GM12878 (cell line): ENCODE measurements around the gene LEF1. TPM values are rescaled to one million over a fixed set of nuclear protein-coding genes. Genes with fewer than 3 reads are reported as not detected.

Experiments
- ATAC-seq: fragments of 200-7000 bp; cut with Tn5 transposase; 3 replicates; pipeline ENCODE4 v1.9.1; 2020; ENCODE audit warnings: mild to moderate bottlenecking, moderate library complexity
- BruUV-seq: library from RNA; stranded (reverse); fragments of 400-500 nt; replicated peaks from 2 replicates; lab custom pipeline; 2021; lab: Mats Ljungman, UMichigan
- CTCF ChIA-PET: fragments of 300-600 bp; sonication (Branson Sonifier 250); formaldehyde crosslinking; extraction: SDS; loops from one replicate; lab custom pipeline; 2021; ENCODE audit warnings: inconsistent platforms; lab: Yijun Ruan, JAX
- POLR2A ChIA-PET: fragments of 350-600 bp; formaldehyde crosslinking; extraction: SDS; loops from one replicate; lab custom pipeline; 2021; ENCODE audit warnings: inconsistent platforms; lab: Charles Lee
- RAD21 ChIA-PET: fragments of 300-600 bp; sonication (Branson Sonifier 250); formaldehyde crosslinking; loops from one replicate; lab custom pipeline; 2023; ENCODE audit warnings: antibody characterized with exemption; ENCODE audit not compliant: unreplicated experiment; lab: Charles Lee
- SMC1A ChIA-PET: fragments of 300-600 bp; sonication (Branson Sonifier 250); formaldehyde crosslinking; loops from one replicate; lab custom pipeline; 2023; ENCODE audit not compliant: unreplicated experiment, uncharacterized antibody; lab: Charles Lee
- DNase-seq: peaks from one replicate; pipeline ENCODE4 v3.0.0-alpha.2; 2011; ENCODE audit warnings: low read depth, low spot score
- FAIRE-seq: peaks from 3 replicates; lab custom pipeline; 2011; peaks lifted over from hg19 to GRCh38; lab: Jason Lieb, UNC
- H2AFZ ChIP-seq: 2 replicates; pipeline ENCODE4 v1.6.0; 2011; ENCODE audit warnings: low read depth, low read length, control low read depth; ENCODE audit not compliant: control insufficient read depth
- H3K27ac ChIP-seq: 2 replicates; pipeline ENCODE4 v1.5.1; 2011; ENCODE audit warnings: control low read depth; ENCODE audit not compliant: control insufficient read depth, insufficient read depth
- H3K27me3 ChIP-seq, 2 experiments: replicated peaks in 1 of 2; 2 replicates each; pipeline versions ENCODE4 v1.6.0 to v1.6.1; 2011; ENCODE audit warnings: low read length in 1 of 2; ENCODE audit not compliant: control insufficient read depth in 2 of 2, insufficient read depth in 2 of 2
- H3K36me3 ChIP-seq, 2 experiments: 2 replicates each; pipeline ENCODE4 v1.5.1; 2011; ENCODE audit warnings: low read length in 1 of 2; ENCODE audit not compliant: control insufficient read depth in 2 of 2, insufficient read depth in 2 of 2
- H3K4me1 ChIP-seq: 2 replicates; pipeline ENCODE4 v1.6.1; 2011; ENCODE audit warnings: mild to moderate bottlenecking, low read length, moderate library complexity, mixed read lengths; ENCODE audit not compliant: control insufficient read depth, insufficient read depth
- H3K4me2 ChIP-seq: 2 replicates; pipeline ENCODE4 v1.6.0; 2011; ENCODE audit warnings: control low read depth; ENCODE audit not compliant: control insufficient read depth, insufficient read depth
- H3K4me3 ChIP-seq: fragments of 200-600 bp; sonication (generic); 2 replicates; pipeline ENCODE4 v1.5.1; 2016
- H3K79me2 ChIP-seq: 2 replicates; pipeline ENCODE4 v1.6.0; 2011; ENCODE audit warnings: low read length; ENCODE audit not compliant: control insufficient read depth, insufficient read depth
- H3K9ac ChIP-seq: 2 replicates; pipeline ENCODE4 v1.8.0; 2011; ENCODE audit warnings: low read length, control low read depth, mixed read lengths; ENCODE audit not compliant: control insufficient read depth, insufficient read depth
- H3K9me3 ChIP-seq: replicated peaks from 3 replicates; pipeline ENCODE4 v1.5.1; 2011; ENCODE audit warnings: mild to moderate bottlenecking, low read length; ENCODE audit not compliant: control insufficient read depth, insufficient read depth
- H4K20me1 ChIP-seq: 2 replicates; pipeline ENCODE4 v1.6.0; 2011; ENCODE audit not compliant: control insufficient read depth, insufficient read depth
- BMI1 ChIP-seq: fragments of 450-650 bp; IDR thresholded peaks from 2 replicates; pipeline ENCODE4 v1.6.1; 2016; ENCODE audit warnings: mild to moderate bottlenecking, moderate library complexity, borderline replicate concordance
- CREB1 ChIP-seq: IDR thresholded peaks from 2 replicates; pipeline ENCODE4 v1.6.1; 2012; ENCODE audit warnings: low read depth, mild to moderate bottlenecking, inconsistent platforms
- NFYB ChIP-seq: IDR thresholded peaks from 2 replicates; pipeline ENCODE4 v1.6.1; 2011; ENCODE audit warnings: low read depth, mild to moderate bottlenecking, low read length, improper control_type of control experiment, moderate library complexity; ENCODE audit not compliant: insufficient read depth
- NR2C2 ChIP-seq: IDR thresholded peaks from 2 replicates; pipeline ENCODE4 v1.6.1; 2011; ENCODE audit warnings: borderline replicate concordance, low read depth; ENCODE audit not compliant: control insufficient read depth, insufficient read length
- RFX5 ChIP-seq: IDR thresholded peaks from 2 replicates; pipeline ENCODE4 v1.6.1; 2011; ENCODE audit warnings: low read depth, low read length, improper control_type of control experiment
- STAT3 ChIP-seq: IDR thresholded peaks from 2 replicates; pipeline ENCODE4 v1.6.1; 2011; ENCODE audit warnings: low read depth, low read length, improper control_type of control experiment
- YY1 ChIP-seq: IDR thresholded peaks from 2 replicates; pipeline ENCODE4 v1.6.1; 2011; ENCODE audit warnings: low read depth, mild to moderate bottlenecking, low read length
- ZZZ3 ChIP-seq: IDR thresholded peaks from 2 replicates; pipeline ENCODE4 v1.6.1; 2011; ENCODE audit warnings: low read depth; ENCODE audit not compliant: control insufficient read depth, insufficient read length
- WGBS: methylation state at CpG from one replicate; pipeline ENCODE4 v1.1.6; 2016; ENCODE audit warnings: low lambda C conversion rate; ENCODE audit not compliant: insufficient replicate concordance, insufficient coverage; ENCODE audit errors: missing lambda C conversion rate; 5-methylcytosine and 5-hydroxymethylcytosine counted together
- in situ Hi-C: fragments of 300-500 bp; cut with MboI; formaldehyde crosslinking; loops from 9 replicates; pipeline ENCODE4 v1.14.3; 2018; ENCODE audit warnings: mixed read lengths
- intact Hi-C: fragments of 100-400 bp; cut with micrococcal nuclease; formaldehyde crosslinking; loops from one replicate; pipeline ENCODE4 v1.14.2; 2022; ENCODE audit not compliant: unreplicated experiment
- polyA plus RNA-seq, 11 experiments: library from polyadenylated mRNA; depleted of rRNA in 4 of 11; unstranded in 6 of 11; stranded (reverse) in 5 of 11; fragments of >200 nt; fragmentation: Nextera tagmentation in 4 of 11; fragmentation: Illumina TruSeq in 1 of 11; extraction: Ambion mirVana in 4 of 11; extraction: Trizol in 1 of 11; gene quantifications; 1 replicate in 1 of 11; 2 replicates in 10 of 11; pipeline versions ENCODE4 v1.2.1 to v1.2.3, GENCODE V29; 2011 to 2016; ENCODE audit warnings: inconsistent platforms in 2 of 11, missing spikeins in 2 of 11, low read depth in 1 of 11
- total RNA-seq, 4 experiments: library from RNA; depleted of rRNA in 3 of 4; stranded (reverse); fragments of >200 nt in 3 of 4; fragmentation: Illumina TruSeq in 1 of 4; extraction: Trizol in 1 of 4; gene quantifications; 2 replicates each; pipeline versions ENCODE4 v1.2.1 to v1.2.3, GENCODE V29; 2013 to 2021
- TF ChIP-seq, protein P1 (sequence below): fragments of 450-650 bp; IDR thresholded peaks from 2 replicates; pipeline ENCODE4 v1.6.1; 2017; ENCODE audit warnings: mild to moderate bottlenecking, moderate library complexity
- TF ChIP-seq, protein P2 (sequence below): IDR thresholded peaks from 2 replicates; pipeline ENCODE4 v1.6.1; 2011; ENCODE audit warnings: borderline replicate concordance, low read depth, mild to moderate bottlenecking, moderate library complexity, mixed read lengths, low read length; ENCODE audit not compliant: insufficient read depth; ENCODE audit errors: extremely low read length

Gene LEF1
- total and polyA plus RNA-seq, 10 of the 15 experiments (the other 5 are each of a cell fraction or from before 2014, with no cell fraction given) = 10.2 to 38.1 (median 19.5) TPM

DNA sequence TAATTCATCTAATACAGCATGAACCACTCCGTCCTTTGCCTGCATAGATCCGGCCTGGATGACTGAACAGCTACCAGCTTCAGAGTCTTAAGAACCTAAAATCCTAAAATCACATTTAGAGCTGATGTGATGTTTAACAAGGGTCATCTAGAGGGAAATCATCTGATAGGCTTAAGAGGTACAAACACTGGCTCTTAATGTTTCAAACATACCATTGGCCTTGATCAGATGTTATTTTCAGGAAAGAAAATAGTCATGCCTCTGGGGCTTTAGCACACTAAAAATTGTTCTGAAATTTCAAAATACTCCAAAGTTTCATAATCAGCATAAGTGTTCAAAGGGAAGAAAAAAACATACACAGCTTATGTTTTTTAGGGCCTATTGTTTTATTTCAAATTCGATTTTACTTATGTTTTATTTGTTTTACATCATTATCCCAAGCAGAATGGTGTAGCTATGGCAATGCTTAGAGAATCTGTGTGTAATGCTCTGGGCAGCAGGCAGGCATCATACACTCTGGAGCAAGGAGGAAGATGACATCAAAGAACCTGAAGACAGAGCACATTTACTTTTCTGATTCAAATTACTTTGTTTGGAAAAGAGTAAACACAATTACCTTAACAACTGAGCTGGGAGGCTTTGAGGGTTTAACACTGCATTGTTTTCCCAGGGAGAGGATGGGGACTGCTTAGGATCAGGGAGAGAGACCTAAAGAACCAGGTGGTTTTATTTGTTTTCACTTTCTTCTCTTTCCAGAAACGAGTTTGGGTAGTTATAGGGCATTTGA is 25.3 kb upstream of the LEF1 start:
- H3K36me3 ChIP-seq = no peaks in the 10 kb centered on the region
- no peaks in the 10 kb centered on the region for H3K27me3 ChIP-seq
- DNase-seq (no peak), ATAC-seq (no peak), FAIRE-seq (no peak)
- RAD21 ChIA-PET = no interaction called here
- no peaks in the 10 kb centered on the region for H3K9me3 ChIP-seq
- H3K4me3 ChIP-seq = no peak overlapping the region
- H3K27ac ChIP-seq = no peak overlapping the region
- intact Hi-C loops = no loop called here
- H3K4me2 ChIP-seq = no peak overlapping the region
- H3K79me2 ChIP-seq = no peaks in the 10 kb centered on the region
- BruUV-seq = no TSS peak
- SMC1A ChIA-PET = interaction anchor here (1.0 kb wide), 1 partner anchor 9 kb away, joined by 3 read pairs; no protein-coding TSS in a partner anchor
- no peak overlapping the region for H3K9ac ChIP-seq
- no peak overlapping the region for H2AFZ ChIP-seq
- TF ChIP-seq ZZZ3 (no peak), STAT3 (no peak), YY1 (no peak), NFYB (no peak), NR2C2 (no peak), BMI1 (no peak), RFX5 (no peak), CREB1 (no peak)
- TF ChIP-seq, protein P1, sequence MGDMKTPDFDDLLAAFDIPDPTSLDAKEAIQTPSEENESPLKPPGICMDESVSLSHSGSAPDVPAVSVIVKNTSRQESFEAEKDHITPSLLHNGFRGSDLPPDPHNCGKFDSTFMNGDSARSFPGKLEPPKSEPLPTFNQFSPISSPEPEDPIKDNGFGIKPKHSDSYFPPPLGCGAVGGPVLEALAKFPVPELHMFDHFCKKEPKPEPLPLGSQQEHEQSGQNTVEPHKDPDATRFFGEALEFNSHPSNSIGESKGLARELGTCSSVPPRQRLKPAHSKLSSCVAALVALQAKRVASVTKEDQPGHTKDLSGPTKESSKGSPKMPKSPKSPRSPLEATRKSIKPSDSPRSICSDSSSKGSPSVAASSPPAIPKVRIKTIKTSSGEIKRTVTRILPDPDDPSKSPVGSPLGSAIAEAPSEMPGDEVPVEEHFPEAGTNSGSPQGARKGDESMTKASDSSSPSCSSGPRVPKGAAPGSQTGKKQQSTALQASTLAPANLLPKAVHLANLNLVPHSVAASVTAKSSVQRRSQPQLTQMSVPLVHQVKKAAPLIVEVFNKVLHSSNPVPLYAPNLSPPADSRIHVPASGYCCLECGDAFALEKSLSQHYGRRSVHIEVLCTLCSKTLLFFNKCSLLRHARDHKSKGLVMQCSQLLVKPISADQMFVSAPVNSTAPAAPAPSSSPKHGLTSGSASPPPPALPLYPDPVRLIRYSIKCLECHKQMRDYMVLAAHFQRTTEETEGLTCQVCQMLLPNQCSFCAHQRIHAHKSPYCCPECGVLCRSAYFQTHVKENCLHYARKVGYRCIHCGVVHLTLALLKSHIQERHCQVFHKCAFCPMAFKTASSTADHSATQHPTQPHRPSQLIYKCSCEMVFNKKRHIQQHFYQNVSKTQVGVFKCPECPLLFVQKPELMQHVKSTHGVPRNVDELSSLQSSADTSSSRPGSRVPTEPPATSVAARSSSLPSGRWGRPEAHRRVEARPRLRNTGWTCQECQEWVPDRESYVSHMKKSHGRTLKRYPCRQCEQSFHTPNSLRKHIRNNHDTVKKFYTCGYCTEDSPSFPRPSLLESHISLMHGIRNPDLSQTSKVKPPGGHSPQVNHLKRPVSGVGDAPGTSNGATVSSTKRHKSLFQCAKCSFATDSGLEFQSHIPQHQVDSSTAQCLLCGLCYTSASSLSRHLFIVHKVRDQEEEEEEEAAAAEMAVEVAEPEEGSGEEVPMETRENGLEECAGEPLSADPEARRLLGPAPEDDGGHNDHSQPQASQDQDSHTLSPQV = no peak
- TF ChIP-seq, protein P2, sequence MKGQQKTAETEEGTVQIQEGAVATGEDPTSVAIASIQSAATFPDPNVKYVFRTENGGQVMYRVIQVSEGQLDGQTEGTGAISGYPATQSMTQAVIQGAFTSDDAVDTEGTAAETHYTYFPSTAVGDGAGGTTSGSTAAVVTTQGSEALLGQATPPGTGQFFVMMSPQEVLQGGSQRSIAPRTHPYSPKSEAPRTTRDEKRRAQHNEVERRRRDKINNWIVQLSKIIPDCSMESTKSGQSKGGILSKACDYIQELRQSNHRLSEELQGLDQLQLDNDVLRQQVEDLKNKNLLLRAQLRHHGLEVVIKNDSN = no peak
- H3K4me1 ChIP-seq = no peaks in the 10 kb centered on the region
- POLR2A ChIA-PET = no interaction called here
- no peaks in the 10 kb centered on the region for H4K20me1 ChIP-seq
- in situ Hi-C loops = no loop called here
- WGBS = 2% methylated on average over 4 of the region's 4 CpGs
- CTCF ChIA-PET = interaction anchor here (0.9 to 1.1 kb wide), 2 partner anchors 12 to 175 kb away, joined by 3 to 4 read pairs; no protein-coding TSS in a partner anchor
